Activated CD4-positive, alpha-beta T cell treated with anti-CD3 and anti-CD28 coated beads, Interleukin-2, amount 50 U/mL, for 4 hours (primary cell): ENCODE measurements around the gene TRIM2.

Experiments used
- DNase-seq, 2 experiments: peaks; one replicate each; pipeline ENCODE4 v3.0.0-alpha.2; 2020

Gene TRIM2

GRCh38 chr4:153223930-153224329 is 19.7 kb downstream of the TRIM2 start:
- DNase-seq = no peak

DNA sequence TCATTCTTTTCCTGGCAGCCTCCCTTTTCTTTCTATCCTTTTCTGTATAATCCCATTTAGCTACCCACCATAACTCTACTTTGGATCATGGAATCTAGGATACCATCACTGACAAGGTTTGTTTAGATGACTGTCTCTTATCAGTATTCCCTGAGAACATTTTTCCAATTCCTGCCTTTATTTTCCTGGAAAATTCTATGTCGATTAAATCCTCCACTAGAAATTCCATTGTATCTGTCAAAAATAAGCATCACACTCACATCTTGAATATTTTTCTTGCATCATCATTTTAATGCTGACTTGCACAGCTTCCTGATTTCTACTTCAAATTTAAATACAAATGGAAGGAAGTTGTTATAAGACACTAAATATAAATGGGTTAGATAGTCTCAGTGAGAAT is 20.2 kb downstream of the TRIM2 start:
- no peak for DNase-seq

DNA sequence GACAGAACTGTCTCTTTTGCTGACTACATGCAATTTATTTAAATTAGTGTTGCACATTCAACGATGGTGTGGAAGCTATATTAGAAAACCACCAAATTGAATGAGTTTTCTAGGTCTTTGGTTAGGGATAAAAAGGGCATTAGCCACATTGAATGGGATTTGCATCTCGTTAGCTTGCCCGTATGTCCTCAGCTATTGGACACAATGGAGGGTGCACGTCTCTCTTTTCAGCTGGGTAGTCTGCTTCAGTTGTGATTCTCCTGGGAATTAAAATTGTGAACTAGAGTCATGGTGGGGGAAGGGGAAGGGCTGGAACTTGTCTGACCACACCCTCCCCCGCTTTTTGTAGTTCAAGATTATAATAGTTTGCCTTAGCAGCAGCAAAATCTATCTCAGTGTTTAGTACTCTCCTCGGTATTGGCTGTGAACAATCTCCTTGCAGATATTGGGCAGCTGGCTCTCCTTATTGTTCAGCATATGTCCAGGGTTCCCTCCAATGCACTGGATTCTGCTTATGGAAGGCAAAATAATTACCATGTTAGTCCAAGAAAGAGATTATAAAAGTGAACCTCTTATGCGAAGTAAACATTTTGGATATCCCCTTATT is 23.3 kb downstream of the TRIM2 start:
- DNase-seq = no peak

DNA sequence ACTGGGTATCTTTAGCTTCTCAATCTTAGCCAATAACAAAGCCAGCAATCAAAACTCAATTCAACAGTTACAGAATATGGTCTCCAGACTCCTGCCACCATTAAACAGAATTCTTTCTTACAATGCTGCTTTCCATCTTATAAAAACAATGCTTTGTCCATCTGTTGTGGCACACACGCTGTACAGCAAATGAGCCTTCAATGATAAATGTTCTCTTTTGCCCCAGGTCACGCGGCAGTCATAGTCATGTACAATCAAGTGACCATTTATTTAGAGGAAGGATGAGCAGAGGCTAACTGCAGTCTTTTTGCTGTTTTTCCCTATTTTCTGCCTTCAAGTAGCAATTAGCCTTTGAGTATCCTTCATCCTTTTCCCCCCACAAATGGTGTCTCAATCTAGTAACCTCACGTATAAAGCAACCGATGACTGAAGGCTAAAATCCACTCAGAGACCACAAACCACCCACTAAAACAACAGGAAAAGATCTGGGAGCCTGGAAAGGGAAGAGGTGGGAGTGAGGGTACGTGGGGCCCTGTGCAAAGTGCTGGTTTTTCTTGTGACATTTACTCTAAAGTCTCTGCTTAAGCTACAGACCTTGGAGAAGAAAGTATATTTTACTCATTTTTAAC is 24.4 kb downstream of the TRIM2 start:
- no peak for DNase-seq

DNA sequence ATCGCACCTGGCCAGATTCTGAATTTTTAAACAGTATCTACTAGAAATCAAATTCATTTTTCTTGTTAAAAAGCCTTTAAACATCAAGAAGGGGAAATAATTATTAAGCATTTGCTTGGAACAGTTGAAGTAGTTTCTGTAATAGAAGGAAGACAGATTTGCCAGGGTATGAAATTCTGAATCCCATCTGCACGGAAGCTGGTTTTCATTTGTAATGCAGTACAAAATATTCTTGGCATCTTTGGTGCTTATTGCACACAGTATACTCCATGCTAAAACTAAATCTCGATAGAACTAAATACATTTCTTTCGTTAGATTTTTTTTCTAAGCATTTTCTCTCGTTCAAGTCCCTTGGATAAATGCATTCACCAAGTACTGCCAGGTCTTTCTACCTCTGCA is 25.3 kb downstream of the TRIM2 start:
- DNase-seq = no peak

DNA sequence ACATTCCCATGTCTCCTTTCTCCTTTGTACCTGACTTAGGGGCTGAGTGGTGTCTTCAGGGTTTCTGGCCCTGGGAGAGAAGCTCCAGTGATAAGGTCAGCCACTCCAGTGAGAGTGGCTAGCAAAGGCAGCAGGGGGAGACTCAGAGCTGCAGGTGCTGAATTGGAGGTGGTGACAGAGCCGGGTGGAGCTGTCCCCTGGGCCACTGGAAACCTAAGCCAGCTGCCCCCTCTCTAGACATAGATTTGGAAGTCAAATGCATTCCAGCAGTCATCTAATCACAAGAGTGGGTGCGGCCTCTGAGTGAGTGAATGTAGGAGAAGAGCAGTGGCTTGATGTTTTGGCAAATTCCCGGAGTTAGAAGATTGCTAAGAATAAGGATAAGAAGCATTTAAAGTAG is 28.5 kb downstream of the TRIM2 start:
- no peak for DNase-seq

DNA sequence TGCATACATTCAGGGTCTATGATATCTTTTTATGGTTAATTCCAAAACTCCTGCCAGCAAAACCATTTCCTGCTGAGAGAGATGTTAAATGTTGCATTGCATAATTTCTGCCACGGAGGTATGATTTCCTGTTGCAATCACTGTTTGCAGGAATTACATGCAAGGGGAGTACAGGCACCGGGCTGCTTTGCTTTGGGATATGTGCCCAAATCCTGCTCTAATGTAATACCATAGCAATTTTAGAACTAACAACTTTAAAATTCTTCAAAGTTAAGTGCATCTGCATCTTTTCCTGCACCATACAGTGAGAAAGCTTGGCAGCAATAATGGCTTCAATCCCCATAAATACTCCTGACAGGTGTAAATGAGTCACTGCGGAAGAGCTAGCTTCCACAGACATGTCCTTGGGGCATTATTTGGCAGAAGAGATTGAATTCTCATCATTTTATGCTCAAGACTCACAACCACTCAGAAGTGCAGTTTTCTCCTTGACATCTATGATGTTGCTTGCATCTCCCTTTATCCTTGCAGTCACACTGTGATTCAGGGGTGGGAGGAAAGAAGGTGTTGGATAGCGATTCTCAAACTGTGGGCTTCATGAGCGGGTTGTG is 29.6 kb downstream of the TRIM2 start:
- DNase-seq = no peak

GRCh38 chr4:153234885-153235284 is 30.6 kb downstream of the TRIM2 start:
- DNase-seq = no peak

DNA sequence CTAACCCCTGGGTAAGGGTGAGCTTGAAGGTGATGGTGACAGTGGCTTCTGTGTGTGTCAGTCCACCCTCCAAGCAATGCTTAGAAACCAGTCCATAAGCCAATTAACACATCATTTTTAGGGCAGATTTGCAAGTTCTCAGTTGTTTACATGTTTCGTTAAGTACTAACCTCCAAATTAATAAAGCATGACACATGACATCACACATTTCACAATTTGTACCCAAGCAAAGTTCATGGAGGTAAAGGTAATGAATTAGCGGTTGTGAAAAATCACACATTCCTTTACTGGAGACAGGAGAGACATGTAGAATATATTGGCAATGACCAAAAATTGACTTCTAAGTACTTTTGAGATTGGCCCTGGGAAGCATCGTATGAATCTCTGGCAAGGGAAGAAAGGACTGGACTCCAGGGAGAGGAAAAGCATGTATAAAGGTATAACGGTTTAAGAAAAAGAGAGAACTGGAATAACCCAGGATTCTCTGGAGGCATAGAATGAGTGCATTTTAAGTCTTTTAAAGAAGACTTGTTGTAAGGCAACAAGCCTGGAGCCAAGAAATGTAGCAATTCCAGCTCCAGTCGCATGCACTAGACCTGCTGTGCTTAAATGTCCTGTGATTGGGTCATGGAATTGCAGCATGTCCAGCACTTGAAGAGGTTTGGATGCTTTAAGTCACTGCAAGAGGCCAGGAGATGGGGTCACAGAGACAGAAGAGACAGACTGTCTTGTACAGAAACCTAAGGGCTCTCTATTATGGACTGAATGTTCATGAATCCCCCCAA is 34.1 kb downstream of the TRIM2 start:
- no peak for DNase-seq

DNA sequence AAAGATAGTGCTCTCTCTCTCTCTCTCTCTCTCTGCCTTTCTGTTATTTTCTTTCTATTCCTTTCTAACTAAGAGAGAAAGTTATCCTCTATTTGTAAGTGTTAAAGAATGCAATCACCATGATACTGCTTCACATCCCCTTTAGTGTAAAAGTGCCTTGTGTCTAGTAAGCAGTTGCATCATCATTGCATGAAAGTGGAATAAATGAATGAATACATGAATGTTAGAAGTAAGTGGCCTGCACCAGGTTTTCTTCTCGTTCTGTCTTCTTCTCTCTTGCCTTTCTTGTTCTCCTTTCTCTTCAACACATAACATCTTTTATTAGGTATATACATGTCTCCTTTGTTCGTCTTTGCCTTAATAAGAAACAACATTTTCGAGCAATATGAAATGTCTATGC is 35.2 kb downstream of the TRIM2 start:
- no peak for DNase-seq

- DNase-seq = no peak
Observed at GRCh38 chr4:153241295-153241694, 37.1 kb downstream of the TRIM2 start.

DNA sequence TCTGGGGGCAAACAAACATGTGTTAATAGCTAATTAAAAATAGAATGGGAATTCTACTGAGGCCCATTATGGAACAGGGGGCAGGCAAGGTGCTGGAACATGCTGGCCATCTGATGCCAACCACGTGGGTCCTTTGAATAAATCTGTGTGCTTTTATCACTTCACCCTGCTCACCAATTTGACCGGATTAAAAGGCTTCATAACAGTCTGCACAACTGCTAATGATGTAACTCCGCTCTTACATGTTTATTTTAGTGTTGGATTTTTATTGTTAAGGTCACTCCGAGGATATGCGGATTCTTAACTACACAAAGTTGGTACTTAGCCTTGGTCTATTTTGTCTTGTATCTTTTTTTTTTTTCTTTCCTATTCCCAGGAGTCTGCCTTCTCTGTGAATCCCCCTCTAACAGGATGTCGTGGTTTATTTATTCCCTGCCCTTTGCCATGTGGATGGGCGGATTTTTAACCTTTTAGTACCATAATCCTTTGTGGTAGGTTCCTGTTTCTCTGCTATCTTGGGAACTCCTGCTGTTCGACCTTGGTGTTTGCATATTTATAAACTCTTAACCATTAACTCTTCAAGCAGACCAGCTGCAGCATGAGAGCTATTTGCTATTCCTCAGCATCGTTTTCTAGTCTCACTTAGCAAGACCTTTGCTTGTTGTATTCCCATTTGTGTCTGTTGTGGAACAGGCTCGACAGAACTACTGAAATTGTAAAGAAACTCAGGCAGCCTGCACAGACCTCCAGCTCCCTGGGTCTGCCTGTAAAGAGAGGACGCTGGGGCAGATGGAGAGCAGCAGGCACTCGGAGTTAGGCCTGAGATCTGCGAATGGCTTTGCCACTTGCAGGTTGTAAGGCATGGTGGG is 38.0 kb downstream of the TRIM2 start:
- DNase-seq = no peak

DNA sequence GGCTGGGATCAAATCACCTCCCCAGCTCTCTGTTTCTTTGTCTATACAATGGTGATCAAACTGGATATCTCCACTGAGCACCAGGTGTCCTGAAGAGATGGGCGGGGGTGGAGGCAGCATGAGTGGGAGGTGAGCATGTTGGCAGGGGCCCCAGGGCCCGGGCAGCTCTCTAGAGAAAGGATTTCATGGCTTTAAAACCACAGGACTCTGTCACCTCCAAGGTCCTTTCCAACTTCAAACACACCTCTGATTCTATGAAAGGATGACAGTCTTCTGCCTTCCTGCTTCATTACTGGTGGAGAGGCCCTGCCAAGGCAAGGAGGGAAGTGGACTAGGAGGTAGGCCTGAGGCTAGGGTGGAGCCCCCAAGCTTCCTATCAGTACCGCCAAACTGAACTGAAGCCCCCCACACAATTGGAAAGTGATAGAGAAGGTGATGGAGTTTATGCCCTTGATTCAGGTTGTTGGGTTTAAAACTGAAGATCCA is 38.6 kb downstream of the TRIM2 start:
- no peak for DNase-seq

DNA sequence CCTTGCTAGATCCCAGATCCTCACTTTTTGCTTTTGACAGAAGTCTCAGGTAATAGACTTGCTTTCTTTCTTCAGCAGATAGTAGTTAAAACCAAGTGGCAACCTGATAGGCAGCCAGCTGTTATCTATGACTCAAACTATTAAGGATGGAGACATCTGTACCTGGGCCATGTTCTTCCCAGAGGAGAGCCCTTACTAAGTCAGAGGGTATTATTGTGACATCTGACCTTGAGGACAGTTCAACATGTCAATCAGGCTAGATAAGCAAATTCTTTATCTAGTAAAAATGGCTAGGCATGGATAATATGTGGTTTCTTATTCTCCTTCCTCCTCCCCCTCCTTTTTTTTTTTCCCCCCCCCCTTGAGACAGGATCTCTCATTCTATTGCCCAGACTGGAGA is 39.2 kb downstream of the TRIM2 start:
- no peak for DNase-seq

- DNase-seq = no peak
Observed at GRCh38 chr4:153244969-153245368, 40.7 kb downstream of the TRIM2 start.

DNA sequence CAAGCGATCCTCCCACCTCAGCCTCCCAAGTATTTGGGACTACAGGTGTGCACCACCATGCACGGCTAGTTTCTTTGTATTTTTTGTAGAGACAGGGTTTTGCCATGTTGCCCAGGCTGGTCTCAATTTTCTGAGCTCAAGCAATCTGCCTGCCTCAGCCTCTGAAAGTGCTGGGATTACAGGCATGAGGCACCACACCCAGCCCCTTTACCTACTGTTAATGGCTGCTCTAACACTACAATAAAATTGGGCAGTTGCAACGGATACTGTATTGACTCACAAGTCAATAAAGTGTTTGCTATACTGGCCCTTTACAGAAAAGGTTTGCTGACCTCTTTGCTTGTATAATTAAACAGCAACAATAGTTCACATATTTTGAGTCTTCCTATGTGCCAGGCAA is 41.5 kb downstream of the TRIM2 start:
- no peak for DNase-seq

DNA sequence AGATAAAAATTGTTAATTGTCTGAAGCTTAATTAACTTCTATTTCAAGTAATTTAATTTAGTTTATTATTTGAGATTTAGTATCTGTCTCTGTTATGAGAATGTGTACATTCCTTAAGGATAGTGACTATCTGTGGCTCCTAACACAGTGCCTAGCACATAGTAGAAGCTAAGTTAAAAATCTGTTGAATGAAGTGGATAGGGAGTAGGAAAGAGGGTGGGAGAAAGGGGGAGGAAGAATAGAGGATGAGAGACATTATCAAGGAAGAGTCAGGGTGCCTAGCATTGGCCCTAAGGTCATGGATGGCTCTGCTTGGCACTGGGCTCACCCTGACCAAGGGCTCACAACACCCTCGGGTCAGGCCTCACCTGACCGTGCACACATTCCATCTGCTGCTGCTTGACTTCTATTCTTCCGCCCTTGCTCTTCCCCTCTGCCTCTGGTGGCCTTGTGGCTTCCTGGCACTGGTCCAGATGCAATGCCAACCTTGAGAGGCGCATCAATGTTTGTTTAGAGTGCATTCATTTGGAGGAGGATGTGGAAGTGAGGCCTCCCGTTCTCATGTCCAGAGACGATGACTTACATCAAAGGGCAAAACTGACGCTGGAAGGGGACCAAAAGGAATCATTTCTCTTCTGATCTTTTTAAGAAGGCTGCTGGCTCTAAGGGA is 42.3 kb downstream of the TRIM2 start:
- DNase-seq = no peak

DNA sequence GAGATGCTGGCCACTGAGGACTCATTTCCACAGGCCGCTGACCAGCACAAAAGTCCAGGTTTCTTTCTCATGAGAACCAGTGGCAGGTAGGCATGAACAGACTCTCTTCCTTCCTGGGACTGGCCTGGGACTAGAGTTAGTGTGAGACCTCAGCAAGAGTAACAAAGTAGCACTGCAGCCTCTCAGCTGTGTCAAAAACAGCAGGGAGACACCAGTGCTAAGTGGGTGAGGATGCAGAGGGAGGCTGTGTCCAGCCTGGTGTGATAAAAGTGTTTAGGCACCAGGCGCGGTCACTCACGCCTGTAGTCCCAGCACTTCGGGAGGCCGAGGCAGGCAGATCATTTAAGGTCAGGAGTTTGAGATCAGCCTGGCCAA is 42.9 kb downstream of the TRIM2 start:
- no peak for DNase-seq

DNA sequence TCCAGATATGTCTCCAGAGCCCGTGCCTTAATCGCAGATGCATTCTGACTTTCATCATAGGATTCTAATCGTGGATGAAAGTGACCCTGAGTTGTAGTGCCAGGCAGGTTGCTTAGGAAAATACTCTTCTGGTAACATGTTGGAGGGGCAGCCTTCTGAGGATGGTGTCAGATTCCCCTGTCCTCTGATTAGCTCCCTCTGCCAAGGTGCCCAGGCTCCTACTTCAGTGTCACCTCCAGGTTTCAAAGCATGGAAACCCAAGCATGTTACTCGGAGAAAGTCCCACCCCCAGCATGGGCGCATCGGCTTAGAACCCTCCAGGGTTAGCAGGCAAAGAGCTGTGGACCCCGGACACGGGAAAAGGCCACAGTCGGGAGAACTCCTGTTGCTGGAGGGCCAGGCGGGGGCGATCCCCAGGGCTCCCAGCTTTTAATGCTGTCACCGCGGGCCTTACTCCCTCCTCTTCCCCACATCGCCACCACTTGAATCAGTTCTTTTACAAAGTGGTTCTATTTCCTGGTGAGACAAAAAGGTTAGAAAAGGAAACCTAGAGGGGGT is 44.5 kb downstream of the TRIM2 start:
- DNase-seq = no peak

DNA sequence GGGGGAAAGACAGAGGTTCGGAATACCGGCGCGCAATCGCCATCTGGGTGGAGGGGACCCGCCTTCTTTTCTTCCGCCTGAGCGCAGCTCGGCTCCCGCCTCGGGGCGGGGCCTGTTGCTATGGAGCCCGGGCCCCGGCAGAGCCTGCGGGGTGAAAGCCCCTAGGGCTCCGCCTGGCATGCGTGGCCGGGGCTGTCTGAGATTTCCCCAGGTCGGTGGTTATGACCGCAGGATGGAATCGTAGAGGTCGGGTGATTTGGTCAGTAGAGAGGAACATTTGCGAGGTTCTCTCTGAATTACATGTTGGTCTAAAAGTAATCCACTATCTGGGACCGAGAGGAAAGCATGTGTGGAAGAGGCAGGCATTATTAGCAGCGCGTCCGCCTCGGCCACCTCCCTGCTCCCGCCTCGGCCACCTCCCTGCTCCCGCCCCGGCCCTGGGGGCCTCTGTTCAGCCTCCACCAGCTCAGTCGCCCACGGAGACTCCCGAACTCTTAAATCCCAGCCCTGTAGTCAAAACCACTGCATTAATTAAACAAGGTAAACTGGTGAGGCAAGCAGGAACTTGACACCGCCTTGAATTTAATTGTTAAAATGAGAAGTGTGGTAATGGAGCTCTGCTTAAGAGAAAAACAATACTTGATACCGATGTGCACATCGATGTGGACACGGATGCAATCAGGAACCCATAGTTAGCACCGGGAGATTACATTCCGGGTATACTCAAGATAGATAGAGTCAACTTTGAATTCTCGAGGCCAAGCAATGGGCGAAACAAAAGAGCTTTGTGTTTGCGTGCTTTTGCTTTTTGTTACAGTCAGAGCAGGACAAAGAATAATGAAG is 45.2 kb downstream of the TRIM2 start:
- peak; percentile 80 to 83 for DNase-seq

DNA sequence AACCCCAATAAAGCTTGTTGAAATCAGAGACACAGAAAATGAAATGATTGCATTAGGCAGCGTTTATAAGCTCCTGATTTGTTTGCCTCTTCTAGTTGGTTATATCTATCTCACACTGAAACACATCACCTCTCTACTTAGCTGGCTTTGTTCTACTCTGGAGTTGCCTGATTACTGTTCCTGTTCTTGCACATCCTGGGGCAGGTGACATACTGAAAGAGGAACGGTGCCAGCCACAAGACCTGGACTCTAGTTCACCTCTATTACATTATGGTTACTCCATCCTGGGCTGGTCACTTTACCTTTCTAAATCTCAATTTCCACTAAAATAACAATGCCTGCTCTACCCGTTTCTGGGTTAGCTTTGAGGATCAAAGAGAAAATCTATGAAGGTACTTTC is 47.9 kb downstream of the TRIM2 start:
- DNase-seq = no peak
